GM12874 (cell line): ENCODE results near the gene FAM193A.
A peak's percentile ranks its signal among the peaks of the same experiment; 100 is the strongest.

ENCODE experiments used
- TF ChIP-seq, protein P1 (sequence below): IDR thresholded peaks from 2 replicates; pipeline ENCODE4 v1.5.1; 2011; ENCODE audit warnings: low read depth, mild to moderate bottlenecking, control low read depth, low read length, moderate library complexity; ENCODE audit not compliant: insufficient read depth

FAM193A gene

DNA sequence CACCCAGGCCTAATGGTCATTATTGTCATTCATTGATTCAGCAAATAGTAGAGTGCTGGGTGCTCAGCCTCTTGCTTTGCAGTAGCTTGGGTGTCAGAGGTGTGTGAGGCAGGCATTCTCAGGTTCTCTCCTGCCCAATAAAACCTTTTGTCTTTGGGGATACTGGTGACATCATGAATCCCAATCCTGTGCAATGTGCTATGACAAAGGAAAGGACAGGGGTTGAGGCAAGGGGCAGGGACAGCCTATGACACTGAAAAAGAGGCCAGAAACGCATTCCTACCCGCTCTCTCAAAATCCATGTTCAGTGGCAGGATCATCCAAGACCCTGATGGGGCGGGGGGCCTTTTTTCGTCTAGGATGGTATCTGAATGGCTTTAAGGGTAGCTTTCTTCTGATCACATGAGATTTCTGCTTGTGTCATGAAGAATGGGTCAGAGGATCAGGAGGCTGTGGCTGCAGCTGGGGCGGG, 1.5 kb upstream of the FAM193A start:
- TF ChIP-seq, protein P1, sequence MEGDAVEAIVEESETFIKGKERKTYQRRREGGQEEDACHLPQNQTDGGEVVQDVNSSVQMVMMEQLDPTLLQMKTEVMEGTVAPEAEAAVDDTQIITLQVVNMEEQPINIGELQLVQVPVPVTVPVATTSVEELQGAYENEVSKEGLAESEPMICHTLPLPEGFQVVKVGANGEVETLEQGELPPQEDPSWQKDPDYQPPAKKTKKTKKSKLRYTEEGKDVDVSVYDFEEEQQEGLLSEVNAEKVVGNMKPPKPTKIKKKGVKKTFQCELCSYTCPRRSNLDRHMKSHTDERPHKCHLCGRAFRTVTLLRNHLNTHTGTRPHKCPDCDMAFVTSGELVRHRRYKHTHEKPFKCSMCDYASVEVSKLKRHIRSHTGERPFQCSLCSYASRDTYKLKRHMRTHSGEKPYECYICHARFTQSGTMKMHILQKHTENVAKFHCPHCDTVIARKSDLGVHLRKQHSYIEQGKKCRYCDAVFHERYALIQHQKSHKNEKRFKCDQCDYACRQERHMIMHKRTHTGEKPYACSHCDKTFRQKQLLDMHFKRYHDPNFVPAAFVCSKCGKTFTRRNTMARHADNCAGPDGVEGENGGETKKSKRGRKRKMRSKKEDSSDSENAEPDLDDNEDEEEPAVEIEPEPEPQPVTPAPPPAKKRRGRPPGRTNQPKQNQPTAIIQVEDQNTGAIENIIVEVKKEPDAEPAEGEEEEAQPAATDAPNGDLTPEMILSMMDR = no peak

DNA sequence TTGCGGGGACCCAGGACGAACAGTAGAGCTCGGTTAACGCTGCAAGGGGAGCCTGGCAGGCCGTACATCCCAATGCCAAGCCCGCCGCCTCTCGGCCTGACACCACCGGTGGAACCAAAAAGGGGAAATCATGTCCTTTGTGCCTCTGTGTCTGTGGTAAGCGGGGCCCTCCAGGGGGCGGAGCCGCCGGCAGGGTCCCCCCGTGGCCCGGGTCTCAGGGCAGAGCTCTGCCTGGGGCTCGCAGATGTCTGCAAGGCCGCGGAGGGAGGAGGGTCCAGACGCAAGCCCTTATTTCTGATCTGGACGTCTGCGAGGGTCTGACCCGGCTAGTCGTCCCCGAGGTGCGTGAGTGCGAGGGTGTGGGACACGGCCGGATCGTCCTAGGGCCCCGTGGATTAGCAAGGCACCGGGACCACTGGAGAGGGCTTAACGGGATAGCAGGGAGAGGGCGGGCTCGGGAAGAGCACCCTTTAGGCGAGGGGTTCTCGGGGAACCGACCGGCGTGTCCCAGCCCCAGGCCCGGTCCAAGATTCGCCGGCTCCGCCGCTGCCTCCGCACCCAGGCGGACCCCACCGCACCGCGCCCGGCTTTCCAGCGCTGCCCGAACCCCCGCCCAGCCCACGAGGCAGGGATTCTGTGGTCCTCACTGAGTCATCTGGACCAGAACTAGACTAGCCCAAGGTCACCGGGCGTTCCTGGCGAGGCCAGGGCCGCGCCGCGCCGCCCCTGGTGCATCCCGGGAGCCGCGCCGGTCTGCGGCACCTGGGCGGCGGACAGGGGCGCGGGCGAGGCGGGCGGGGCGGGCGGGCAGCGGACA, 863 bp upstream of the FAM193A start:
- TF ChIP-seq, protein P1 = 0 out of 2 replicates have a peak, but pooled peaks have one; percentile 22

DNA sequence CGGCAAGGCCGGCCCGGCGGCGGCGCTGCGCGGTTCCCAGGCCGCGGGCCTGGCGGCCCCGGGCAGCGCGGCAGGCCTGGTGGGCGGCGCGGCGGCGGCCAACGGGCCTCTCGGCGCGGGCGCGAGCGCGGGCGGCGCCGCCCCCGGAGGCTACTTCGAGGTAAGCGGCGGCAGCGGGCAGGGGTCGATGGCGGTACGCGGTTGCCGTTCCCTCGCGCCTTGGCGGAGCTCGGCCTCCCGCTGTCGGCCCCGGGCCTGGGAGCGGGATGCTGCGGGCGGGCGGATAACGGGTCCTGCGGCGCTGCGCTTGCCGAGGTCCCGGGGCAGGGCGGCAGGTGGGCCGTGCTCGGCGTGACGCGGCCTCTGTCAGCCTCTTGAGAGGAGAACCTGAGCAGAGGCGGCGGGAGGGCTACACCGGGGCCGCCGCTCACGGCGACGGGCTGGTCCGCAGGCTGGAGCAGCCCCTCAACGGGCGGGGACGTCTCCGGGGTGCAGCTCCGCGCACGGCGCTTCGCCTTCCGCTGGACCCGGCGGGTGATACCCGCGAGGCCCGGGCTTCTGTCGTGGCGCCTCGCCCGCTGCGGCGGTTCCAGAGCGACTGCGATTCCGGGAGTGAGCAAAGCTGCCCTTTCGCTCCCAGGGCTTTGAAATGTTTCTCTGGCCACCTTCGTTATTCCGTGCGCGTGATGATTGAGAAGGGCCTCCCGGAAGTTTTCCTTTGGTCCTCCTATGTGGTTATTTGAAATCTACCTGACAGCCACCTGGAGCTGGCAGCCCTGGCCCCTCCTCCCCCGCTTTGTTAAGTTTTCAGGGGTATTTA, 774 bp downstream of the FAM193A start:
- TF ChIP-seq, protein P1 = no peak

DNA sequence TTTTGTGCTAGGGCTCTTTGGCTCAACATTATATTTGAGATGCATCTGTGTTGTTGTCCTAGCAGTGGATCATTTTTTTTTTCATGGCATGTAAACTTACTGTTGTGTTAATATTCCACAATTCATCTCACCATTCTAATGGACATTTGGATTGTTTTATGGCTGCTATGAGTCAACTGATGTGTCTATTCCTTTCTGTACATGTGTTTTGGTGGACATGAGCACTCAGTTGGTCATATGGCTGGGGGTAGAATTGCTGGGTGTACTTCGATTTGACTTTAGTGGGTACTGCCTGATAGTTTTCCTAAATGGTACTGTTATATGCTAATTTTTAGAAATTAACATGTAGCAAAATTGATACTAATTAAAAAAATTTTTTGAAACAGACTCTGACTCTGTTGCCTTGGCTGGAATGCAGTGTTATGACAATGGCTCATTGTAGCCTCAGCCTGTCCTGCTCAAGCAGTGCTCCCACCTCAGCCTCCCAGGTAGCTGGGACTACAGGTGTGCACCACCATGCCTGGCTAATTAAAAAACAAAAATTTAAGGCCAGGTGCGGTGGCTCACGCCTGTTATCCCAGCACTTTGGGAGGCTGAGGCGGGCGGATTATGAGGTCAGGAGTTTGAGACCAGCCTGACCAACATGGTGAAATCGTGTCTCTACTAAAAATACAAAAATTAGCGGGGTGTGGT, 9.0 kb downstream of the FAM193A start:
- TF ChIP-seq, protein P1 = no peak

DNA sequence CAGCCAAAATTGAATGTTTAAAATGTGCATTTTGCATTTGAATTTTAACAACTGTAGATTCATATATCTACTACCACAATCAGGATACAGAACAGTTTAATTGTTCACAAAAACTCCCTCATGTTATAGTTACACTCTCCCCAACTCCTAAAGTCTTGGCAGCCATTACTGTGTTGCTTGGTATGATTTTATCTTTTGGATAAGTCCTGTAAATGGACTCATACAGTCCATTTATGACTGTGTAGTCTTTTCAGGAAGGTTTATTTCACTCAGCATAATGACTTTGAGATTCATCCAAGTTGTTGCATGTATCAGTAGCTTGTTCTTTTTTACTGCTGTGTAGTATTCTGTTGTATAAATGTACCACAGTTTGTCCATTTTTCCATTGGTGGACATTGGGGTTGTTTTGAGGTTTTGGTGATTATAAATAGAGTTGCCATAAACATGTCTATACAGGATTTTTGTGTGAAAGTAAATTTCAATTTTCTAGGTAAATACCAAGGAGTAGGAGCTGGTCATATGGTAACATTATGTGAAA, 9.9 kb downstream of the FAM193A start:
- TF ChIP-seq, protein P1 = no peak

DNA sequence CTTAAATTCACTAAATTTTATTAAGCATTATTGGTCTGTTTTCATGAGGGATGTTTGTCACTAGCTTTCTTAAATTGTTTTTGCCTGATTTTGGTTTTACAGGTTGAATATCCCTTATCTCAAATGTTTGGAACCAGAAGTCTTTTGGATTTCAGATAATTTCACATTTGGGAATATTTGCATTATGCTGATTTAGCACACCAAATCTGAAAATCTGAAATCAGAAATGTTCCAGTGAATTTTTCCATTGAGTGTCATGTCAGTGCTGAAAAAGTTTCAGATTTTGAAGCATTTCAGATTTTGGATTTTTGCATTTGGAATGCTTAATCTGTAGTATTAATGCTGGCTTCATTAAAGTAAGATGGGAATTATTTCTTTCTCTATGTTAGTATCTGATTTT, 14.7 kb downstream of the FAM193A start:
- TF ChIP-seq, protein P1 = no peak
